ENCODE results near the gene ATP1B3.

GRCh38 chr3:141860766-141861513, 15.5 kb upstream of the ATP1B3 start:
- TF ChIP-seq CTCF (IDR thresholded peaks at IDR 0.05; ENCODE audit: low read length) = no peak
- TF ChIP-seq EZH2phosphoT487 (IDR thresholded peaks at IDR 0.05; ENCODE audit: low read length) = no peak
